Stimulated activated CD4-positive, alpha-beta T cell treated with anti-CD3 and anti-CD28 coated beads, Interleukin-4, amount 100 ng/mL, for 24 hours (primary cell): Measurements from ENCODE around the gene ZNF441.
A peak's percentile ranks its signal among the peaks of the same experiment; 100 is the strongest.
"Not testable (repeated sequence)": the region's sequence is repeated elsewhere in the genome, so short reads cannot be mapped to it uniquely, and the experiment has no call there.

Experiments
- DNase-seq: peaks from one replicate; pipeline ENCODE4 v3.0.0-alpha.2; 2020

The ZNF441 gene

DNA sequence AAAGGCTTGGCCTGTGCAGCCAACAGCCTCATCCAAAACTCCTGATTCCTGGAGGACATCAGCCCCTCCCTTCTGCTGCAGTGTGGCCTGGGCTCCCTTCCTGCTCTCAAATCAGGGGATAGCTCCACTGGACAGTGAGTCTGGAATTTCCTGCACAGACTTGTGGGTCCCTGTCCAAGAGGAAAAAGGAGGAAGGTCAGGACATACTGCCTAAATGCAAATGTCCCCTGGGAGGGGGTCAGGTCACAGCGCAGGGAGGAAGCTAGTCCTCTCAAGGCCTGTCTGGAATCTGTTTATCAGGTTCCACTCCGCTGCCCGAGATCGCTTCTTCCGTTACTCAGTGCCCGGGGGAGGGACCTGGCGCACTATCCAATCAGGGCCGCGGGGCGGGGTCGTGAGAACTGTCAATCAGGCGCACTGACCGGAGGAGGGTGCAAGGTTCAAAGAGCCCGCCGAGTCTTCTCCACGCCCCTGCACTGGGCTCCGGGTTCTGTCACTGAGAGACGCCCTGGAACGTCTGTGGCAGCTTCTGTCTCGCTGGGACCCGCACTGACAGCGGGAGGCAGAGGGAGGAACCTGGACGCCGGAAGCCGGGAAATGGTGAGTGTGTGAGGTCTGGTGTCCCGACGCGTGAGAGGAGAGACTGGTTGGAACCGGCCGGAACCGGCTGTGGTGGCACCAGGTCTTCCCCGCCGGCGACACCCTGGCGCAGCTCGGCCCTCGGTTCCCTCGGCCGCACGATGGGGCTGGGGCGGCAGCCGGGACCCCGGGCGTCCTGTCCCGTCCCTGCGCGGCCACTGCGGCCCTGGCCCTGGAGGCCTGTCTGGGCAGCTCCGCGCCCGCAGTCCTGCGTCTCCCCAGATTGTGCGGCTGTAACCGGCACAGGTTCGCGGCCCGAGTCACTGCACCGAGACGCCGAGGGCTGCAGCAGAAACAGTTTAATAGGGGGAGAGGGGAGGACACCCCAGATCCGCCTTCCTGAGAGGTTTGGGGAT, at the start of gene ZNF441:
Gene ZNF441 (plus strand): TSS at position 404 of the 995 bp plus-strand sequence. CDS start 194 bp downstream, at position 598.
- peak; percentile 95 for DNase-seq

DNA sequence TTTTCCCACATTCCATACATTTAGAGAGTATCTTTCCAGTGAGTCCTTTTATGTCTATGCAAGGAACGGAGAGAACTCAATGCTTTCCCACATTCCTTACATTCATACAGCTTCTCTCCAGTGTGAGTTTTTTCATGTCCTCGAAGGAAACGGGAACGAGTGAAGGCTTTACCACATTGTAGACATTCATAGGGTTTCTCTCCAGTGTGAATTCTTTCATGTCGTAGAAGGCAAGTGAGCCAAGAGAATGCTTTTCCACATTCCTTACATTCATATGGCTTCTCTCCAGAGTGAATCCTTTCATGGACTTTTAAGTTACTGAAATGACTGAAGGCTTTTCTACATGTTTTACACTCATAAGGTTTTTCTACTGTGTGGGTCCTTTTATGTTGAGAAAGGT, 45.1 kb upstream of the ZNF441 start:
- DNase-seq: no peak

DNA sequence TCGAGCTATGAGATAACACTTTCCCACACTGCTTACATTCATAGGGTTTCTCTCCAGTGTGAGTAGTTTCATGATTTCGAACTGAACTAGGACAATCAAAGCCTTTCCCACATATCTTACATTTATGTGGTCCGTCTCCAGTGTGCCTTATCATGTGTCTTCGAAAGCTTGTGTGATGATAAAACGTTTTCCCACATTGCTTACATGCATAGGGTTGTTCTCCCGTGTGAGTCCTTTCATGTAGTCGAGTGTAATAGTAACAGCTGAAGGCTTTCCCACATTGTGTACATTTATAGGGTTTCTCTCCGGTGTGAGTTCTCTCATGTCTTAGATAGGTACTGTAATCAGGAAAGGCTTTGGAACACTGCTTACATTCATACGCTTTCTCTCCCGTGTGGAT, 44.4 kb upstream of the ZNF441 start:
- DNase-seq: no peak

DNA sequence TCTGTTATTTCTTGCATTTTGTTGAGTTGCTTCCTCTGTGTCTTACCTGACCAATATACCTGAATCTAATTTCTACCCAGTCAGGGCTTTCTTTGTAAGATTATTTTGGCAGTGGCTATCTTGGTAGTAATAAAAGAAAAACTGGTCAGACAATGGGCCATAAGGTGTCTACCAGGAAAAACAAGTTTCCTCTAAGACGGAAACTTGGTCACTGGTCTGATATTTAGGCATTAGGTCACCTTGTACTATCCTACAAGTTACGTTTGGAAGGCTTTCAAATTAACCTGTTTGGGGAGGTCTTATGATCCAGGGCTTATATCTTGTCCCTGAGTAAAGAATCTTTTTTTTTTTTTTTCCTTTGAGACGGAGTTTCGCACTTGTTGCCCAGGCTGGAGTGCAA, 37.2 kb upstream of the ZNF441 start:
- no peak for DNase-seq

DNA sequence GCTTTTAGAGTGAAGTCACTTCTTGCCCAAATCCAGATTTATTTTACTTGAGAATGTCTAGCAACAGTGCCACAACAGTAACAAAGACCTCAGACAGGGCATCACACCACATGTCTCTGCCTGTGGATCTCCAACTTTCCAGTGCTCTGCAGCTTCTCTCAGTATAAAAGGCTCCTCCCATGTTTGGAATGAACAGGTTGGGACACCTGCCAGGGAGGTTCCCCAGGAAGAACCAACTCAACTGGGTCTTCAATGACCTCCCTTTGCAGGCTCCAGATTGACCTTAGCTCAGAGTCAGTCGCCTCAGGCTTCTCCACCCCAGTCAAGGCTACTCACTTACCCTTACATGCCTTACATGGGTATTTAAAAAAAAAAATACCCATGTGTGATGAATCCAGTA, 31.4 kb upstream of the ZNF441 start:
- DNase-seq: no peak

DNA sequence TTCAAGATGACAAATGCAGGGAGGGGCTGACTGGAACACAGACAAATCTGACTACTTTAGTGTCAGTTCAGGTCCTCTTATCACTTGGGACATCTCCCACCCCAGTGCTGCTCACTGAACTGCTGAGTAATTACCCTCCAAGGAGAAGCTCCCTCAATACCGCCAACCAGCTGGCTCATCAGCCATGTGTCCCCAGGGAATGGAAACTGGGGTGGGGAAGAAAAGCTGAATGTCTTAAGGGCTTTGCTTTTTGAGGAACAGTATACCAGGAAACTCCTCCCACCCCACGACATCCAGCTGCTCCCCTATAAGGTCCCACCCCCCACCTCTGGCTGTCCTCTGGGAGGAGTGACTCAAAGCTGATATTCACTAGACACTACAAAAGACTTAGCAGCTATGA, 30.1 kb upstream of the ZNF441 start:
- peak; percentile 3 for DNase-seq

DNA sequence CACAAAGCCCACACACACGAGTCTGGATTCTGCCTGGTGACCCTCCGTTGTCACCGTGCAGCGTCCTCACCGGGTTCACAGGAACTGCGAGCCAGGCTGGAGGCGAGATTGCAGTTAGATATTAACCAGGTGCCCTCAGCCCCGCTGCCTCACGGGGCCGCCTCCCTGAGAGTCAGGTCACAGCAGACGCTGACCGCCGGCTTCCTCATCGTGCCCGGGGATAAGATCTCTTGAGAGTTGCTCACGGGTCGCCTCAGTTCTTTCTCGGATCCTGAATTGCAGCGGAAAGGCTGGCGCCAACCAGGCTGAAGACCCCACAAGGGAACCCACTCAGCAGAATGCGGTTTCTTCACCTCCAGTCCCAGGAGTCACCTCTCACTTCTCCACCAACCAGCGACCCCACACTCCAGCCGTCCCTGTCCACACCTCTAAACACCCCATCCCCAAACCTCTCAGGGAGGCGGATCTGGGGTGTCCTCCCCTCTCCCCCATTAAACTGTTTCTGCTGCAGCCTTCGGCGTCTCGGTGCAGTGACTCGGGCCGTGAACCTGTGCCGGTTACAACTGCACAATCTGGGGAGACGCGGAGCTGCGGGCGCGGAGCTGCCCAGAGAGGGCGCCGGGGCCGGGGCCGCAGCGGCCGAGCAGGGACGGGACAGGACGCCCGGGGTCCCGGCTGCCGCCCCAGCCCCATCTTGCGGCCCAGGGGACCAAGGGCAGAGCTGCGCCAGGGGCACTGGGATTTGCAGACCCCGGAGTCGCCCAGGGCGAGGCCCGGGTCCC, 28.6 kb upstream of the ZNF441 start:
- peak; percentile 32 for DNase-seq

DNA sequence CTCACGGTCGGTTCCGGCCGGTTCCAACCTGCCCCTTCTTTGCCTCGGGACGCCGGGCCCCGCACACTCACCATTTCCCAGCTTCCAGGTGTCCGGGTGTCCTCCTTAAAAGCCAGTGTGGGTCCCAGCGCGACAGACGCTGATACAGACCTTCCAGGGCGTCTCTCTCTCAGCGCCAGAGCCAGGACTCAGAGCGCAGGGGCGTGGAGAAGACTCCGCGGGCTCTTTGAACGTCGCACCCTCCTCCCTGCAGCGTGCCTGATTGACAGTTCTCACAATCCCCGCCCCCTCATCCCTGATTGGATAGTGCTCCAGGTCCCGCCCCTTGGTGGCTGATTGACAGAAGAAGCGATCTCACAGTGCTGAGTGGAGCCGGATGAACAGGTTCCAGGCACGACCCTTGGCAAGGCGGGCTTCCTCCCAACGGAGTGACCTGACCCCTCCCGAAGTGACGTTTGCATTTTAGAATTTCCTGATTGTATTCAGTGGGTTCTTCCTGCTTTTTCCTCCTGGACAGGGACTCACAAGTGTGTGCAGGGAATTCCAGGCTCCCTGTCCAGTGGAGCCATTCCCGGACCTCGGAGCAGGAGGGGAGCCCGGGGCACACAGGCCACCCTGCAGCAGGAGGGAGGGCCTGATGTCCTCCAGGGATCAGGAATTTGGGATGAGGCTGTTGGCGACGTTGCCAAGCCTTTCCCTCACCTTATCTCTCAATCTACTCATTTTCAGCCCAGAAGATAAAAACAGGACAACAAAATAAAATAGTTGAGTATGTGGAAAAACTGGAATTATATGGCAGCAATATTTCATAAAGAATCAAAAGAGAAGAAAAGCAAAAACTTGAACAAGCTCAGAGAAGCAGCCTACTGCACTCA, 27.8 kb upstream of the ZNF441 start, which contains the start of gene ZNF823:
Gene ZNF823 (minus strand): TSS at position 201 of the 875 bp plus-strand sequence. CDS start 127 bp downstream, at position 74.
- peak; percentile 98 for DNase-seq

DNA sequence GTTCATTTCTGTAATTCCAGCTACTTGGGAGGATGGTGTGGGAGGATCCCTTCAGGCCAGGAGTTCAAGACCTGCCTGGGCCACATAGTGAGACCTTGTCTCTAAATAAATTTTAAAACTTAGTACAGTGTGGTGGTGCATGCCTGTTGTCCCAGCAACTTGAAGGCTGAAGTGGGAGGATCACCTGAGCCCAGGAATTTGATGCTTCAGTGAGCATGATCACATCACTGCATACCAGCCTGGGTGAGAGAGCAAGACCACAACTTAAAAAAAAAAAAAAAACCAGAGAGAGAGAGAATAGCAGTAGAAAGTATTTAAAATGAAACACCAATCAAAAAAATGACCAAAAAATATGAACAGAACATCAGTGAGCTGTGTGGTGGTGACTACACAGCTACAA, 20.9 kb upstream of the ZNF441 start:
- no peak for DNase-seq

DNA sequence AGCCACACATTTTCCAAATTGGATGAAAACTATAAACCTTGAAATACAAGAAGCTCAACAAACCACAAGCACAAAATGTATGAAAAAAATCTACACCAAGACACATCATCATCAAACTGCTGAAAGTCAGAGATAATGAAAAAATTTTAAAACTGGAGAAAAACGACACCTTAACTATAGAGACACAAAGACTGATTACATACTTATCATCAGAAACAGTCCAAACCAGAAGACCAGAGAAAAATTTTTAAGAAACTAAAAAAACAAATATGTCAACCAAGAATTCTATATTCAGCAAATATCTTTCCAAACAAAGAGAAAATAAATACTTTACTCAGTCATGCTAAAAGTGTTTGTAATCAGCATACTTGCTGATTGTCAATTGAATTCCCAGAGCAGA, 19.5 kb upstream of the ZNF441 start:
- DNase-seq: no peak

DNA sequence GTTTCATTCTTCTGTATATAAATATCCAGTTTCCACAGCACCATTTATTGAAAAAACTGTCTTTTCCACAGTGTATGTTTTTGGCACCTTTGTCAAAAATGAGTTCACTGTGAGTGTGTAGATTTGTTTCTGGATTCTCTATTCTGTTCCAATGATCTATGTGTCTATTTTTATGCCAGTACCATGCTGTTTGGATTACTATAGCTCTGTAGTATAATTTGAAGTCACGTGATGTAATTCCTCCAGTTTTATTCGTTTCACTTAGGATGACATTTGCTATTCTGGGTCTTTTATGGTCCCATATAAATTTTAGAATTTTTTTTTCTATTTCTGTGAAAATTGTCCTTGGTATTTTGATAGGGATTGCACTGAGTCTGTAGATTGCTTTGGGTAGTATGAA, 17.0 kb upstream of the ZNF441 start:
- no peak for DNase-seq

DNA sequence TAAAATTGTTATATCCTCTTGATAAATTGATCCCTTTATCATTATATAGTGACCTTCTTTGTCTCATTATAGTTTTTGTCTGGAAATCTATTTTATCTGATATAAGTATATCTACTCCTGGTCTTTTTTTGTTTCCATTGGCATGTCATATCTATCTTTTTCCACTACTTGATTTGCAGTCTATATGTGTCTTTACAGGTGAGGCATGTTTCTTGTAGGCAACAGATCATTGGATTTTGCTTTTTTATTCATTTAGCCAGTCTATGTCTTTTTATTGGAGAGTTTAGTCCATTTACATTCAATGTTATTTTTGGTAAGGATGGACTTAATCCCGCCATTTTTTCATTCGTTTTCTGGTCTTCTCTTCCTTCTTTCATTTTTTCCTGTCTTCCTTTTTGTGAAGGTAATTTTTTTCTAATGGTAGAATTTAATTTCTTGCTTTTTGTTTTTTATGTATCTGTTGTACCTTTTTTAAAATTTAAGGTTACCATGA, 14.5 kb upstream of the ZNF441 start:
- no peak for DNase-seq

DNA sequence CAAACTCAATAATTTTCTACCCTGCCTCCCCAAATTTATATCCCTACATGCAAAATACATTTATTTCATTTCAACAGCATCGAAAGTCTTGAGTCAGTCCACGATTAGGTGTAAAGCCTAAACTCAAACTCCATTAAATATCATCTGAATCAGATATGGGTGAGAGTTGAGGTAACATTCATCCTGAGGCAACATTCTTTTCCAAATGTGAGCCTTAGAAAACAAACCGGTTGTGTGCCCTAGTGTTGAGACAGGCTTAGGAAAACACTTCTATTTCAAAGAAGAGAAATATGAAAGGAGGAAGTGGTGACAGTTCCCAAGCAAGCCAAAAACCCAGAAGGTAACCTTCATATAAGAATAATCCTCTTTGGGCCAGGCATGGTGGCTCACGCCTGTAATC, 12.1 kb upstream of the ZNF441 start:
- no peak for DNase-seq

DNA sequence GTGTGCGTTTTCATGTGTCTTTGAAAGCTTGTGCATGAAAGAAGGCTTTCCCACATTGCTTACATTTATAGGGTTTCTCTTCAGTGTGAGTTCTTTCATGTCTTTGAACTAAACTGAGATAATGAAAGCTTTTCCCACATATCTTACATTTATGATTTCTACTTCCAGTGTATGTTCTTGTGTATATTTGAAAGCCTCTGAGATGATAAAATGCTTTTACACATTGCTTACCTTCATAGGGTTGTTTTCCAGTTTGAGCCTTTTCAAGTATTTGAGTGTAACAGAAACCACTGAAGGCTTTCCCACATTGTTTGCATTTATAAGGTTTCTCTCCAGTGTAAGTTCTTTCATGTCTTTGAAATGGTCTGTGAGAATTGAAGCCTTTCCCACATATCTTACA, 9.8 kb upstream of the ZNF441 start:
- DNase-seq: no peak

DNA sequence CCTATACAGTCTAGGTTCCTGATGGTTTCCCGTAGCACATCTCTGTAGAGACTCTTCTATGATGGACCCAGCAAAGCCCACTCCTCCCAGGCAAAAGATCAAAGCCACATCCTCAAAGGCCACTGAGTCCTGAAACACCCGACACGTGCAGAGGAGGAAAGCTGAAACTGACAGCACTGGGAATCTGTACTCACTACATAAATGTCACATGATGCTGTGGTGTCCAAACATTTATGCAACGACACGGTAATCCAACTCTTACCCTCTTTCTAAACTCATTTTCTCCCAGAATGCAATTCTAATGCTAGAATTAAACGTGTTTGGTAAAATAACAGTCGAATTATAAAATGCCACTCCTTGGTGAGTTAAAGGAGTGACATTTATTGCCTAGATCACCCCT, 7.0 kb upstream of the ZNF441 start:
- no peak for DNase-seq

DNA sequence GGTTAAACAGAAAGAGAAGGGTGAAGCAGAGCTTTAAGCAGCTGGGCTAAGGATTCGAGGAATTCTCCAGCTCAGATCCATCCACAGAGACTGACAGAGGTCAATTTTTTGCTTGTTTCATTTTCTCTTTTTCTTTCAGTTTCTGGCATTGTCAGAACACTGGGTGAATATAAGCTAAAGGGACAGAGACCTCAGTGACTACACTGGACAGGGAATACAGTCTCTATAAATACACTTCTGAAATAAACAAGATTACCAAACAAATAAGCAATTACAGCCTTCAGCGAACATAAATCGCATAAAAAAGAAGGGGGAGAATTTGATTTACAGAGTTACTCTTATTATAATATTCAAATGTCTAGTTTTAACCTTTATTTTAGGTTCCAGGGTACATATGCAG, 3.7 kb upstream of the ZNF441 start:
- no peak for DNase-seq

DNA sequence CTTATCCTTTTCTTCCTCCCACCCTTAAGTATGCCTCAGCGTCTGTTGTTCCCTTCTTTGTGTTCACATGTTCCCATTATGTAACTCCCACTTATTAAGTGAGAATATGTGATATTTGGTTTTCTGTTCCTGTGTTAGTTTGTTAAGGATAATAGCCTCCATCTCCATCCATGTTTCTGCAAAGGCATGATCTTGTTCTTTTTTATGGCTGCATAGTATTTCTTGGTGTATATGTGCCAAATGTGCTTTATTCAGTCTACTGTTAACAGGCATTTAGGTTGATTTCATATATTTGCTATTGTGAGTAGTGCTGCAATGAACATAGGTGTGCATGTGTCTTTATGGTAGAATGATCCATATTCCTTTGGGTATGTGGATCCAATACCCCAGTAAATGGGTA, 3.2 kb upstream of the ZNF441 start:
- no peak for DNase-seq

DNA sequence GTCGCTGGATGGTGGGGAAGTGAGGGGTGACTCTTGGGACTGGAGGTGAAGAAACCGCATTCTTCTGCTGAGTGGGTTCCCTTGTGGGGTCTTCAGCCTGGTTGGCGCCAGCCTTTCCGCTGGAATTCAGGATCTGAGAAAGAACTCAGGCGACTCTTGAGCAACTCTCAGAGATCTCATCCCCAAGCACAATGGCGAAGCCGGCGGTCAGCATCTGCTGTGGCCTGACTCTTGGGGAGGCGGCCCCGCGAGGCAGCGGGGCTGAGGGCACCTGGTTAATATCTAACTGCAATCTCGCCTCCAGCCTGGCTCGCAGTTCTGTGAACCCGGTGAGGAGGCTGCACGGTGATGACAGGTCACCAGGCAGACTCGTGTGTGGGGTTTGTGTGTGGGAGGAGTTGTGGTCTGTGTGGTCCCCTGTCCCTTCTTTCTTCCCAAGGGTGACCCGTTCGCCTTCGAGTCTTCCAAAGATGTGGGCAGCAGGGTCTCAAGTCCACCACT, 883 bp downstream of the ZNF441 start:
- DNase-seq: peak; percentile 25

DNA sequence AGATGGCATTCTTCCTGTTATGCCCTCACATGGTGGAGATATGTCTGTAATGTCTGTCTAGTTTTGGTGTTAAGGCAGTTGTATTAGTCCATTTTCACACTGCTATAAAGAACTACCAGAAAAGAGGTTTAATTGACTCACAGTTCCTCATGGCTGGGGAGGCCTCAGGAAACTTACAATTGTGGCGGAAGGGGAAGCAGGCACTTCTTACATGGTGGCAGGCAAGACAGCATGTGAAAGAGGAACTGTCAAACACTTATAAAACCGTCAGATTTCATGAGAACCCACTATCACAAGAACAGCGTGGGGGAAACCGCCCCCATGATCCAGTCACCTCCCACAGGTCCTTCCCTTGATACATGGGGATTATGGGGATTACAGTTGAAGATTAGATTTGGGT, 3.2 kb downstream of the ZNF441 start:
- no peak for DNase-seq

DNA sequence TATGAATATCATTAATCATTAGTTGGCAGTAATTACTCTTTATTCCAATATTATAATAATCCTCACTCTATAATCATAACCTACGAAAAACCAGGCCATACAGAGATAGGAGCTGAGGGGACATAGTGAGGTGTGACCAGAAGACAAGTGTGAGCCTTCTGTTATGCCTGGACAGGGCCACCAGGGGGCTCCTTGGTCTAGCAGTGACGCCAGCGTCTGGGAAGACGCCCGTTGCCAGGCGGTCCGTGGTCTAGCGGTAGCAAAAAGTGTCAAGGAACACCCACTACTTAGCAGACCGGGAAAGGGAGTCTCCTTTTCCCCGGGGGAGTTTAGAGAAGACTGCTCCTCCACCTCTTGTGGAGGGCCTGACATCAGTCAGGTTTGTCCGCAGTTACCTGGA, 4.7 kb downstream of the ZNF441 start:
- not testable (repeated sequence) for DNase-seq

DNA sequence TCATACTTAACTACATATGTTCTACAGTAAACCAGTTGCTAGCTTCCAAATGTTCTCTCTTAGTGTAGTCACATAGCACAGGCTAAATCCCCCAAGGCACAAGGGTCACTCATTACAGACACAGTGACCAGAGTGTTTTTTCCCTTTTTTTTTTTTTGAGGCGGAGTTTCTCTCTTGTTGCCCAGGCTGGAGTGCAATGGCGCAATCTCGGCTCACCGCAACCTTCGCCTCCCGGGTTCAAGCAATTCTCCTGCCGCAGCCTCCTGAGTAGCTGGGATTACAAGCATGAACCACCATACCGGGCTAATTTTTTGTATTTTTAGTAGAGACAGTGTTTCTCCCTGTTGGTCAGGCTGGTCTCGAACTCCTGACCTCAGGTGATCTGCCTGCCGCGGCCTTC, 9.9 kb downstream of the ZNF441 start:
- DNase-seq: not testable (repeated sequence)

DNA sequence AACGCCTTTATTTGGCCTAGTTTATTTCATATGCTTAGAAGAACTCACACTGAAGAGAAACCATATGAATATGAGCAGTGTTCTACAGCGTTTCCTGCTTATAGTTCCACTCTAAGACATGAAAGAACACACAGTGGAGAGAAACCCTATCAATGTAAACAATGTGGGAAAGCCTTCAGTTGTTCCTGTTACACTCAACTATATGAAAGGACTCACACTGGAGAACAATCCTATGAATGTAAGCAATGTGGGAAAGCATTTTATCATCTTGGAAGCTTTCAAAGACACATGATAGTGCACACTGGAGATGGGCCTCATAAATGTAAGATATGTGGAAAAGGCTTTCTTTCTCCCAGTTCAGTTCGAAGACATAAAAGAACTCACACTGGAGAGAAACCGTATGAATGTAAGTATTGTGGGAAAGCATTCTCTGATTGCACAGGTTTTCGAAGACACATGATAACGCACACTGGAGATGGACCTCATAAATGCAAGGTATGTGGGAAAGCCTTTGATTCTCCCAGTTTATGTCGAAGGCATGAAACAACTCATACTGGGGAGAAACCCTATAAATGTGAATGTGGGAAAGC, 13.7 kb downstream of the ZNF441 start:
- DNase-seq: no peak
